HEK293T (cell line): ENCODE data around the gene TMC5.

ENCODE experiments used
- ARNT ChIP-seq: fragments of 450-650 bp; IDR thresholded peaks from 2 replicates; pipeline ENCODE4 v1.6.1; 2017; ENCODE audit warnings: mild to moderate bottlenecking
- BHLHE40 ChIP-seq: fragments of 450-650 bp; IDR thresholded peaks from 2 replicates; pipeline ENCODE4 v1.6.1; 2016; ENCODE audit warnings: mild to moderate bottlenecking, moderate library complexity, borderline replicate concordance
- ELF4 ChIP-seq: fragments of 450-650 bp; IDR thresholded peaks from 2 replicates; pipeline ENCODE4 v1.6.1; 2017; ENCODE audit warnings: antibody characterized with exemption
- FOXA1 ChIP-seq: fragments of 450-650 bp; IDR thresholded peaks from 2 replicates; pipeline ENCODE4 v1.6.1; 2016; ENCODE audit warnings: mild to moderate bottlenecking
- FOXM1 ChIP-seq: fragments of 450-650 bp; IDR thresholded peaks from 2 replicates; pipeline ENCODE4 v1.6.1; 2017; ENCODE audit warnings: mild to moderate bottlenecking, borderline replicate concordance
- HDGF ChIP-seq: fragments of 450-650 bp; IDR thresholded peaks from 2 replicates; pipeline ENCODE4 v1.6.1; 2017; ENCODE audit warnings: antibody characterized with exemption, borderline replicate concordance
- L3MBTL2 ChIP-seq: fragments of 450-650 bp; conservative IDR thresholded peaks from 2 replicates; pipeline ENCODE4 v1.6.1; 2016; ENCODE audit warnings: mild to moderate bottlenecking
- PKNOX1 ChIP-seq: fragments of 450-650 bp; IDR thresholded peaks from 2 replicates; pipeline ENCODE4 v1.6.1; 2016
- SP1 ChIP-seq: fragments of 450-650 bp; IDR thresholded peaks from 2 replicates; pipeline ENCODE4 v1.6.1; 2017
- SUZ12 ChIP-seq: fragments of 450-650 bp; IDR thresholded peaks from 2 replicates; pipeline ENCODE4 v1.6.1; 2016; ENCODE audit warnings: mild to moderate bottlenecking
- TARDBP ChIP-seq: fragments of 450-650 bp; IDR thresholded peaks from 2 replicates; pipeline ENCODE4 v1.6.1; 2016
- ZNF384 ChIP-seq: fragments of 450-650 bp; IDR thresholded peaks from 2 replicates; pipeline ENCODE4 v1.6.1; 2016

GRCh38 chr16:19524616-19525384, 107.1 kb downstream of the TMC5 start:
- no peak for TF ChIP-seq FOXA1
- TF ChIP-seq ARNT = no peak
- TF ChIP-seq FOXM1 = no peak
- TF ChIP-seq BHLHE40 = no peak
- TF ChIP-seq L3MBTL2 = no peak
- no peak for TF ChIP-seq SP1
- TF ChIP-seq TARDBP = no peak
- TF ChIP-seq PKNOX1 = no peak
- no peak for TF ChIP-seq ELF4
- TF ChIP-seq SUZ12 = no peak
- TF ChIP-seq ZNF384 = no peak
- TF ChIP-seq HDGF = no peak
